Stimulated activated CD4-positive, alpha-beta T cell treated with anti-CD3 and anti-CD28 coated beads, TNF-alpha, amount 100 ng/mL, for 24 hours (primary cell): ENCODE data around the gene ZBTB42.

Experiments used
- DNase-seq, 3 experiments: peaks; one replicate each; pipeline ENCODE4 v3.0.0-alpha.2; 2020; ENCODE audit warnings: low read depth in 3 of 3

The ZBTB42 gene

DNA sequence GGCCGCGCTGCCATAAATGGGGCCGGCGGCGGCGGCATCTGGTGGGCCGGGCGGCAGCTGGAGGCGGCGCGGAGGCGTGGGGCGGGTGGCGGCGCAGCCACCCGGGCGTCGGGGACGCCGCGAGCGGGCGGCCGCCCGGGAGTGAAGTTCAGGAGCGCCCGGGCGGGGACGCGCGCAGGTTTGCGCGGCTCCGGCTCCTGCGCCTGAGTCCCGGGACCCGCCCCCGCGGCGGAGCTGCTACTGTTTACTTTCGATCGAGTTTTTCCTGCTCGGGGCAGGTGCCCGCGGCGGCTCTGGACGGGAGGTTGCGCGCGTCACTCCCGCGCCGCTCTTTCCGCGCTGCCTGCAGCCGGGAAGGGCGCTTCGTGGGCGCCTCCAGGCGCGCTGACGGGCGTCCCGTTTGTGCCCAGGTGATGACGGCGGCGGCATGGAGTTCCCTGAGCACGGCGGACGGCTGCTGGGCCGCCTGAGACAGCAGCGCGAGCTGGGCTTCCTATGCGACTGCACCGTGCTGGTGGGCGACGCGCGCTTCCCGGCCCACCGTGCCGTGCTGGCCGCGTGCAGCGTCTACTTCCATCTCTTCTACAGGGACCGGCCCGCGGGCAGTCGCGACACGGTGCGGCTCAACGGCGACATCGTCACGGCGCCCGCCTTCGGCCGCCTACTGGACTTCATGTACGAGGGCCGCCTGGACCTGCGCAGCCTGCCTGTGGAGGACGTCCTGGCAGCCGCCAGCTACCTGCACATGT, at the start of gene ZBTB42:
TSS of gene ZBTB42 (plus strand) at position 331 of the 749 bp plus-strand sequence. CDS start at position 428, 97 bp downstream.
- DNase-seq = peak in 1 of 3 experiments; percentile 68

DNA sequence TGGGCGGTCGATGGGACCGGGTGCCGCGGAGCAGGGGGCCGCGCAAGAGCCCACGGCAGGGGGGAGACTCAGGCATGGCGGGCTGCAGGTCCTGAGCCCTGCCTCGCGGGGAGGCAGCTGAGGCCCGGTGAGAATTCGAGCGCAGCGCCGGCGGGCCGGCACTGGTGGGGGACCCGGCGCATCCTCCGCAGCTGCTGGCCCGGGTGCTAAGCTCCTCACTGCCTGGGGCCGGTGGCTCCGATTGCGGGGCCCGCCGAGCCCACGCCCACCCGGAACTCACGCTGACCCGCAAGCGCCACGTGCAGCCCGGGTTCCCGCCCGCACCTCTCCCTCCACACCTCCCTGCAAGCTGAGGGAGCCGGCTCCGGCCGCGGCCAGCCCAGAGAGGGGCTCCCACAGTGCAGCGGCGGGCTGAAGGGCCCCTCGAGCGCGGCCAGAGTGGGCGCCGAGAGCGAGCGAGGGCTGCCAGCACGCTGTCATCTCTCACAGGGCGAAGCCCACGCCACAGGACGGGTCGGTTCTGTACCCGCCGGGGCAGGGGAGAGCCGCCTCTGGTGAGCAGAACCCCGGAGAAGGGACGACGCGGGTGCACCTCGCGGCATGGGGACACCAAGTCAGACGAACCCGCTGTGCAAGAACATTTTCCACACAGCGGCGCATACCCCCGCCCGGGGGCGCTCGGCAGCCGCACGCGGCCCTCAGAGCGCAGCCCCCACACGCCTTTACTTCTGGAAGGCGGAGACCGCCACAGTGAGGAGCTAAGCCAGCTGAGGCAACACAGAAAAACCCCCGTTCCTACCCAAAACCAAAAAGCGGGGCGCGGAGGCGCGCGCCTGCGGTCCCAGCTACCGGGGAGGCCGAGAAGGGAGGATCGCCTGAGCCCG, 49.1 kb upstream of the ZBTB42 start:
- DNase-seq = no peak

DNA sequence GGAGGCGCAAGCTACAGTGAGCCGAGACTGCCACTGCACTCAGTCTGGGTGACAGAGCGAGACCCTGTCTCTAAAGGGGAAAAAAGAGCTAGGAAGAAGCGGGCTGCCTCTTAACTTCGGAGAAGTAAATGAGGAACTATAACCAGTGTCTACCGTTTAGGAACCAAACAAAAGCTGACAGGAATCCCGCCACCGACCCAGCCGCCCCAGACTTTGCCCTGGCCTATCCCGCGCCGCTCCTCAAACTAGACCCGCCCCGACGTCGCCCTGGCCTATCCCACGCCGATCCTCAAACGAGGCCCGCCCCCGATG, 48.5 kb upstream of the ZBTB42 start:
- DNase-seq = no peak

DNA sequence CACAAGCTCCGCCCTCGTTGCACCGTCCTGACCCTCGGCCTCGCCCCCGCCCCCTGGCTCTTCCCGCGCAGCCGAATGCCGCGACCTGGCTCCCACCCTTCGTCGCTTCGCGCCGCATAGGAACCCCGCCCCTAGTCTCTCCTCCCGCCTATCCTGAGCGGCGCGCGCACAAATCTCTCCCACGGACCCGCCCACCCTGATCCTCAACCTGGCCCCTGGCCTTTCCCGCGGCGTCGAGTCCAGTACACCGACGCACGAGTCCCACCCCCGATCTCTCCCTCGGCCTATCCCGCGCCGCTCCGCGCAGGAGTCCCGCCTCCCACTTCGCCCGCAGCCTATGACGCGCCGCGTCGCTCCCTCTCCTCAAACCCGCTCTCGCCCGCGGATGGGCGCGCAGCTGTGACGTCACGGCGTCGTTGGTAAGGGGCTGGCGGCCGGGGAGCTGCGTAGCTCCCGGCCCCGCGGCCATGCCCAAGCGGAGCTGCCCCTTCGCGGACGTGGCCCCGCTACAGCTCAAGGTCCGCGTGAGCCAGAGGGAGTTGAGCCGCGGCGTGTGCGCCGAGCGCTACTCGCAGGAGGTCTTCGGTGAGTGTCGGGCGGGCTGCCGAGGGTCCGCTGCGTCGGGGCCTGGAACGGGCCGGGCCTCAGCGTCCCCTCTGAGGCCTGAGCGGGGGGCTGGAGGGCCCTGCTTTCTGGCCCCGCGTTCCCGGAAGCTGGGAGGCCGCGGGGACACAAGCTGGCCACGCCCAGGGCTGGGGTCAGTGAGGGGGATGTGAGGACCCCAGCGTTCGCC, 48.0 kb upstream of the ZBTB42 start, which contains the start of gene SIVA1:
TSS of gene SIVA1 (plus strand) at position 413 of the 793 bp plus-strand sequence. CDS start at position 468, 55 bp downstream.
- DNase-seq = peak; percentile 99 to 100 (median 100)

DNA sequence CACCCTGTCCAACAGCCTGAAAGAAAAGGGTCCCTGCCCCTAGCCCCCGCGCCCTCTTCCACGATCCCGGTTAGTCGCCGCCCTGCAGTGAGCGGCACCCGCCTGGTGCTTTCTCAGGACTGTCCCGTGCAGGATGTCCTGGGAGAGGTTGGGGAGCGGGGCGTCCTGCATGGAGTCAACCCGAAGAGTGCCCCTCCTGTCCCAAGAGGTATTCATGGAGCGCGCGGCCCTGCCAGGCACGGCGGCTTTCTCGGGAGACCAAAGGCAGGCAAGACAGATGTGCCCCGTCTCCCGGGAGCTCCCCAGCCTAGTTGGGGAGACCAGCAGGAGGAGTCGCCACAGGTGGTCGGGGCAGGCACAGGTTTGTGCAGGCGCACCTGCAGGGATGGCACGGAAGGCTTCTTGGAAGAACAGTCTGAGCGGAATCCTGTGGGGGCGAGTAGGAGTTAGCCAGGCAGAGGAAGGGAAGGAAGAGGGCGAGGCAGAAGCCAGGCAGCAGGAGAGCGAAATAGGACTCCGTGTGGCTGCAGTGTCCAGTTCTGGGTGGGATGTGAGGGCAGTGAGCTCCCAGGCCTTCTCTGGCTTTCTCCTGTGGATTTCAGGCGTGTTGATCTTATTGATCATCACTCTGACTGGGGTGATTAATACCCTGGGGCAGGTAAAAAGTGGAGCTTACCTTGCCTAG, 47.2 kb upstream of the ZBTB42 start:
- DNase-seq = no peak

DNA sequence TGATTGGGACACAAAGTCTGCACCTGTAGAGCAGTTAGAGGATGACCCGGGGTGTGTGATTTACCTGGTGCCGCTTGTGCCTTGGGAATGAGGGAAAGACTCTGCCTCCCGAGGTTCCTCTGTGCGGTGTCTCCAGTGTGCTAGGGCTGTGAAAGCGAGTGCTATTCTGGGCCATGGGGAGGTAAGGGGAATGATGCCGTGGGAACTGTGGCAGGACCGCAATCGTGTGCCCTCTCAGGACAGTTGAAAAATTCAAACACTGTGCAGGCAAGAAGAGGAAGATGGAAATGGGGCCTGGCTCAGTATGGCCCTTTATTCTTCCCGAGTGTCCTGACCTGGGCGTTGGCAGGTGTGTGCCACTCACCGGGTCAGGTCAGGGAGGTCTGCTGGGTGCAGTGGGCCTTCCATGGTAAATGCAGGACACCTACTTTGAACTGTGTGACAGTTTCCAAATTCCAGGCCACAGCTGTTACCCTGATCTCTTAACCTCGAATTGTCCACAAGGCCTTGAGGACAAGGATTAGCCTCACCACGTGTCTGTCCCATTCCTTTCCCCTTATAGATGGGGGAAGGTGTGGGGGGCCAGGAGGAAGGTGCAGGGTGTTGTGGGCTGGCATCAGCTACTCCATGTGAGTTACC, 46.6 kb upstream of the ZBTB42 start:
- no peak for DNase-seq

DNA sequence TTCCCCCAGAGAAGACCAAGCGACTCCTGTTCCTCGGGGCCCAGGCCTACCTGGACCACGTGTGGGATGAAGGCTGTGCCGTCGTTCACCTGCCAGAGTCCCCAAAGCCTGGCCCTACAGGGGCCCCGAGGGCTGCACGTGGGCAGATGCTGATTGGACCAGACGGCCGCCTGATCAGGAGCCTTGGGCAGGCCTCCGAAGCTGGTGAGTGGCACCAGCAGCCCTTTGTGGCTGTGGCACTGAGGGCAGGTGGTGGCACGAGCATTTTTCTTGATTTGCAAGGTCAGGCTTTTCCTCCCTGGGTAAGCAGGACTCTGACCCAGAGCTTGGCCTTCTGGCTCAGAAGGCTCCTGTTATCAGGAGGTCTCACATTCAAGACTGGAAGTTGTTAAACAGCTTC, 45.3 kb upstream of the ZBTB42 start:
- DNase-seq = no peak

DNA sequence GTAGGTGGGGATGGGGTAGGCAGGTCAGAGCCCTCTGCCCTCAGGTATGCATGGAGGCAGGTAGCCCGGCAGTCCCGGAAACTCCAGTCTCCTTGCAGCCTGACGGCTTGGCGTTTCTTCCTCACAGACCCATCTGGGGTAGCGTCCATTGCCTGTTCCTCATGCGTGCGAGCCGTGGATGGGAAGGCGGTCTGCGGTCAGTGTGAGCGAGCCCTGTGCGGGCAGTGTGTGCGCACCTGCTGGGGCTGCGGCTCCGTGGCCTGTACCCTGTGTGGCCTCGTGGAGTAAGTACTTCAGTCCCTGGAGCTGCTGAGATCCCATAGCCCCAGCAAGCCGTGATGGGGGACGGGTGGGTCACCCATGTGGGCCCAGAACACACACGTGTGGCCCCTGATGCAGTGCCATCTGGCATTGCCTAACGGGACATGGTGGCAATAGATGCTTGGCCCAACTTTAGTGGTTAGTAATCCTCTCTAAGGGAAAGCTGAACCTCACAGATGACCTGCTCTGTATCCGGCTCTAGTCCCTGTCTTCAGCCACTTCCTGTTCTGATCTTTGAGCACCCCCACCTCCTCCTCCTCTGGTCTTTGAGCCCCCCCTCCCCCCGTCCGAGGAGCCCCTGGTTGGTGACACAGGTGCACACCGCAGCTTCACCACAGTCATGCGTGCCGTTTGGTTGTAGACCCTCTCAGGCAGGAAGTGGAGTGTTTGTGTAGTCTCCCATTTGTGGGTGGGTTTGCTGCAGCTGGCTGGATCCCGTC, 44.2 kb upstream of the ZBTB42 start:
- no peak for DNase-seq

DNA sequence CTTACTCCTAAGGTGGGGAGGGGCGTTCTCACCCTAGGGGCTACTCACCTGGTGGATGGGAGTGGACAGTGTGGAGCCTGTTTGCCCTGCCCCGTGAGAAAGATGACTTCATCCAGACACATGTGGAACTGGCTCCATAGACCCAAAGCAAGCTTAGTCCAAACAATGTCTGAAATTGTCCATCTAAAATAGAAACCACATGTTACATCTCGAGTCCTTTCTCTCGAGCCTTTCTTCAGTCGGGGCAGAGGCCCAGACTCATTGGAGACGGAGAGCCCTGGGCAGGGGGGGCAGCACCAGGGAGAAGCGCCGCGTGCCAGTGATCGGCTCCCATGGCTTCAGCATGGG, 43.7 kb upstream of the ZBTB42 start:
- DNase-seq = no peak

DNA sequence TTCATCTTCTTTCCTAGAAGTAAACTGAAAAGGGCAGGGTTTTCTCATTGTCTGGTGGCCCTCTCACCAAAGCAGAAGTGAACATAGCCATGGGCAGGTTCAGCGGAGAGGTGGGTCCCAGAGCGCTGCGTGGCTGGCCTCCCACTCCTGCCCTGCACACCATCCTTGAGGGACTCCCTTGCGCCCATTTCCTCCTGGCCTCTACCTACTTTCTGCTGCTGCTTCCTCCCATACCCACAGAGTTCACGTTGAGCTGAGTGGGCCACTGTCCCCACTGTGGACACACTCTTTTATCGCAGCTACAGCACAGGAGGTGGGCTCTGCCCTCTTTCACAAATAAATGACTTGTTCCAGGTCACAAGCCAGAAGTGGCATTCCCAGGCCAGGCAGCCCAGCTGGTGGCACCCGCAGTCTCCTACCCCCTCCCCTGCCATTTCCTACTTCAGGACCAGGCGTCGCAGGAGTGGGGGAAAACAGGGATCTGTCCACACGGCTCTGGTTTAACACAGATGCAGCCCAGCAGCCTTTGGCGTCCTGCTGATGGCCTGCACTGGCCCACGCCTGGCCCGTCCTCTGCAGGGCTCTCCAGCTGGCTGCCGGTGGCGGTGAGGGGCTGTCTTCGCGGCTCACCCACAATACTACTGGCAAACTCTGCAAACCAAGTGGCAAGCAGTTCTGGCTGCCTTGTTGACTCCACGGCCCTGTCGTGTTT, 43.1 kb upstream of the ZBTB42 start:
- DNase-seq = no peak

DNA sequence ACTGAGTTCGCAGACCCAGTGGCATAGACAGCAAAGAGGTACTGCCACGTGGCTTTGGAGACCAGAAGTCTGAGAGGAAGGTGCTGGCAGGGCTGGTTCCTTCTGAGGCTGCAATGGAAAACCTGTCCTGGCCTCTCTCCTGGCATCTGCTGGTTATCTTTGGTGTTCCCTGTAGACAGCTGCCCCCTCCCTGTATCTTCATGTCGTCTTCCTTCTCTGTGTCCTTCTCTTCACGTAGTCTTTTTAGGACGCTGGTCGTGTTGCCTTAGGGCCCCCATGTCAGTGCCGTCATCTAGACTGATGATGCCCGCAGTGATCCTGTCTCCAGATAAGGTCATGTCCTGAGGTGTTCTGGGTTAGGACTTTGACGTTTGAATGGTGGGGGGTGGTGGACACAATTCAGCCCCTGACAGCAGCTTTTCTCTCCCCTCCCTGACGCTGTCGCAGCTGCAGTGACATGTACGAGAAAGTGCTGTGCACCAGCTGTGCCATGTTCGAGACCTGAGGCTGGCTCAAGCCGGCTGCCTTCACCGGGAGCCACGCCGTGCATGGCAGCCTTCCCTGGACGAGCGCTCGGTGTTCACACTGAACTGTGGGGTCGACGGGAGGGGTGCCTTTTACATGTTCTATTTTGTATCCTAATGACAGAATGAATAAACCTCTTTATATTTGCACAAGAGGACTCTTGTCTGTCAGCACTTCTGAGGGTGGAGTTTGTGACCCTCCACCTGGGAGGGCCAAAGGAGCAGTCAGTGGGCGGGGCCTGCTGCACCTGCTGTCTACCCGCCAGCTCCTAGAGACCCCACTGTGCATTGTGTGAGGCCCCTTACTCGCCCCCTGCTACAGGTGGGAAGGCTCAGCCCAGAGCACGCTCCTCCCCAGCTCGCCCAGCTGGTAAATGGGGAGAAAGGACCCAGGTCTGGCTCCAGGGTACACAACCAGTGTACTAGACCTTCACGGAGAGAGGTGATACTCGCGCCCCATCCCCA, 41.6 kb upstream of the ZBTB42 start:
- no peak for DNase-seq

DNA sequence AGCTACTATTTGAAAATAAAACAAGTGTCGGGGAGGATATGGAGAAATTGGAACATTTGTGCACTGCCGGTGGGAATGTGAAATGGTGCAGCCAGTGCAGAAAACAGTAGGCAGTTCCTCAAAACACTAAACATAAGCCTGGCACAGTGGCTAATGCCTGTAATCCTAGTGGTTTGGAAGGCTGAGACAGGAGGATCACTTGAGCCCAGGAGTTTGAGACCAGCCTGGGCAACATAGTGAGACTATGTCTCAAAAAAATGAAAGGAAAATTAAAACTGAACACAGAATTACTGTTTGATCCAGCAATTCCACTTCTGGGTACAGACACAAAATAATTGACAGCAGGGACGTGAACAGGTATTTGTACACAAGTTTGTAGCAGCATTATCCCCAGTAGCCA, 35.4 kb upstream of the ZBTB42 start:
- DNase-seq = no peak

DNA sequence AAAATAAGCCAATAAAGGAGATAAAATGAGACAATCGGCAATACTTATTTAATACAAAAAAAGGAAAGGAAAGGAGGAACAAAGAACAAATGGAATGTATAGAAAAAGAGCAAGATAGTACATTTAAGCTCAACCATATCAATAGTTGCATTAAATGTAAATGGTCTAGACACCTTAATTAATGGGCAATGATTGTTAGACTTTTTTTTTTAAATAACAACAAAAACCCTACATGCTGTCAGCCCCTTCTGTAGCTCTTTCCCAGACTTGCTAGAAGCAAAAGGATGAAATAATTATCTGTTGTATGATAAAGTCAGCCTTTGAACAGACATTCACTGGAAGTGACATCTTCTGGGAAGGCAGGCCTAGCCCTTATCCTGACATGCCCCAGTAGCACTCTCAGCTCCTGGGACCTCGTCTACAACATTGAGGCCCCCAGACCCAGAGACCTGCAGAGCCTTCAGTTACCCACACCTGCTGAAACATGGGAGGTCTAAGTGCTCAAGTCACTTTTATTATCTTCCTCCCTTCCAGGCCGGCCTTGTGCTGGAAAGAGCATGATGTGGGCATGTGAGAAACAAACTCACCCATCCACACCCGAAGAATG, 34.5 kb upstream of the ZBTB42 start:
- no peak for DNase-seq

DNA sequence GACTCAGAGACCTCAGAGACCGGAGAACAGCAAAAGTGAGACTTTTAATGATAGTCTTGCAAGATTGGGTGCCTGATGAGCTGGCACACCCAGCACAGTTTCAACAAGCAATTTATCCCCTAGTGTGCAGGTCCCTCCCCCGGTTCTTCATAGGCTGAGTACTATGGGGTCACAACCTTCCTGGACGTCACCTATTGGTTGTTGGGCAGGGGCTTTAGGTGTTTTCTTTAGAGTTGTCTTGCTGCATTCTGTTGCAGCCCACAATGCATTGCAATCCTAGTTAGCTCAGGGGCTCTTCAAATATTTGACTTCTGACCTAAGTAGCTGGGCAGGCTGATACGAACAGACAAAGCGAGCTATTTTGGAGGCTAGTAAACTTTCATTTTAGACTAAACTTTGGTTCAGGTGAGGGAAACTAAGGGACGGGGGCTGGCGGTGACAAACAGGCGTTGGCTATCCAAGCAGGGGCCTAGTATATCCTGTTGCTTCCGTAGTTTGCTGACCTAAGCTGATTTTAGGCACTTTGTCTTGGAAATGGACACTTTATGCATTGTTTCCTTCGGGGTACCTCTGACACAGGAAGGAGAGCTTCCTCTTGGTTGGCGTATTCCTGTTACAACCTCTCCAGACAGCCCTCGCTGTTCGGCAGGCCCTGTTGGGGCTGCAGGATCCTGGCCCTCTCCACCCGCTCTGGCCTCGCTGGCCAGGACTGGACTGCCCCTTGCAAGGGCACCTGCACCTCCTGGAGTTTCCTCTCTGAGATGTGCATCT, 33.9 kb upstream of the ZBTB42 start:
- DNase-seq = no peak

DNA sequence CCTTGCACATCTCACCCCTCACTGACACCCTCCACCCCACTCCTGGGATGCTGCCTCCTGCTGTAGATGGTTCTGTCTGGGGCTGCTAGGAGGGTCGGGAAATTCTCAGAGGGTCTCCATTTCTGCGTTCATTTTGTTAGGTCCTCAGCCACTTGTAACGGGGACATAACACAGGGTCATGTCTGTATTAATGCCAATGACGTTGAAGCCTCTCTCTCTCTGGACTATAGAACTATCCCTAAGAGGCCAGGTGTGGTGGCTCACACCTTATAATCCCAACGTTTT, 33.3 kb upstream of the ZBTB42 start:
- no peak for DNase-seq

DNA sequence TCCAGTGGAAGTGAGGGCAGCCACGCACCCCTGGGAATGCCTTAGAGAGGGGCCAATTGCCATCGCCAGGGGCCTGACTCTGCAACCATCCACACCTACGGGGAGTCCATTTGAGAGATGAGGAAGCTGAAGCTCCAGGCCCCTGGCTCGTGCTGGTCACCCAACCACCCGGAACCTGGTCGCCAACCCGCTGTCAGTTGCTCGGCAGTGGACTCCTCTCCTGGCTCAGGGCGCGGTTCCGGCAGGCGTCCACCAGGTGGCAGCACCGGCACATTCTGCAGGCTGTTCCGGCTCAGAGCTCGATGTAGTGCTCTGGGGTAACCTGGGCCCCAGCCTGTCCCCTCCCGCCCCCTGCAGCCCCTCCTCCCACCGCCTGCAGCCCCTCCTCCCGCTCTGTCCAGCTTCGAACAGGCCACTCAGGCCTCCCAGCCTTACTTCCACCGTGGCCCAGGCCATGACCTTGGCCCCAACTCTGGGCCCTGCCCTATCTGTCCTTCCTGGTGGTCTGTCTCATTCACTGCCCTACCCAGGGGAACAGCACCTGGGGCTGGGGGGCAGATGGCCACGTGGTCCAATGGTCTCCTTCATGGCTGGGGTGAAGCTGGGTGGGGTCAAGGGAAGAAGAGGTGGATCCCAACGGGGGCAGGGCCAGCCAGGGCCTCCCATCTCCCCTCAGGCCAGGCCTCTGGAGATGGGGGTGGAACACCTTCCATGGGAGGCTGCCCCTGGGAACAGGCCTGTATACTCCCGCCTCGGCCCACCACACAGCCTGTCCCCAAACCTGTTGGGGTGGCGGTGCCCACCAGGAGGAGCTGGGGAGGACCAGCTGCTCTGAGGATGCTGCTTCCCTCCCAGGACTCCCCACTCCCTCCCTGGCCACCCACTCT, 32.2 kb upstream of the ZBTB42 start:
- peak; percentile 83 to 91 (median 89) for DNase-seq
